PC-3 (cell line): ENCODE results near the gene SPAG6. TPM values are rescaled to one million over a fixed set of nuclear protein-coding genes. Genes with fewer than 3 reads are reported as not detected.

Experiments used
- ATAC-seq: fragments of 200-7000 bp; cut with Tn5 transposase; 2 replicates; pipeline ENCODE4 v1.9.1; 2020; ENCODE audit warnings: mild to moderate bottlenecking, moderate library complexity
- BruUV-seq: library from RNA; stranded (reverse); fragments of 400-500 nt; replicated peaks from 2 replicates; lab custom pipeline; 2021; lab: Mats Ljungman, UMichigan
- CTCF ChIA-PET: fragments of 300-600 bp; sonication (Branson Sonifier 250); formaldehyde crosslinking; loops from one replicate; lab custom pipeline; 2022; ENCODE audit warnings: antibody characterized with exemption; lab: Charles Lee
- POLR2A ChIA-PET: fragments of 300-600 bp; sonication (Branson Sonifier 250); formaldehyde crosslinking; loops from one replicate; lab custom pipeline; 2022; ENCODE audit warnings: antibody characterized with exemption; ENCODE audit not compliant: unreplicated experiment; lab: Charles Lee
- DNase-seq: peaks from one replicate; pipeline ENCODE4 v3.0.0-alpha.2; 2015
- H2AFZ ChIP-seq: fragments of 300-600 bp; sonication (generic); 2 replicates; pipeline ENCODE4 v1.6.0; 2016; ENCODE audit warnings: antibody characterized with exemption, low read length
- H3F3A ChIP-seq: fragments of 300-600 bp; sonication (generic); one replicate; pipeline ENCODE4 v1.6.0; 2017; ENCODE audit warnings: antibody characterized with exemption, low read length, control low read depth, mild to moderate bottlenecking; ENCODE audit not compliant: unreplicated experiment
- H3K27ac ChIP-seq: fragments of 300-600 bp; sonication (generic); 2 replicates; pipeline ENCODE4 v1.5.1; 2016; ENCODE audit warnings: mild to moderate bottlenecking, low read length
- H3K27me3 ChIP-seq: fragments of 300-600 bp; sonication (generic); 2 replicates; pipeline ENCODE4 v1.6.1; 2016; ENCODE audit warnings: low read length, mixed read lengths
- H3K36me3 ChIP-seq: fragments of 300-600 bp; sonication (generic); 2 replicates; pipeline ENCODE4 v1.6.1; 2016; ENCODE audit warnings: low read depth, mixed run types, low read length, mixed read lengths
- H3K4me1 ChIP-seq: fragments of 300-600 bp; sonication (generic); 2 replicates; pipeline ENCODE4 v1.5.1; 2016; ENCODE audit warnings: low read length; ENCODE audit not compliant: insufficient read depth
- H3K4me2 ChIP-seq: fragments of 300-600 bp; sonication (generic); 2 replicates; pipeline ENCODE4 v1.6.0; 2016; ENCODE audit warnings: low read length
- H3K4me3 ChIP-seq: fragments of 300-600 bp; sonication (generic); 2 replicates; pipeline ENCODE4 v1.5.1; 2016; ENCODE audit warnings: mild to moderate bottlenecking, low read length, mixed read lengths
- H3K79me2 ChIP-seq: fragments of 300-600 bp; sonication (generic); 2 replicates; pipeline ENCODE4 v1.6.1; 2017; ENCODE audit warnings: low read length, mixed read lengths
- H3K9ac ChIP-seq: fragments of 300-600 bp; sonication (generic); 2 replicates; pipeline ENCODE4 v1.6.0; 2016; ENCODE audit warnings: mild to moderate bottlenecking, low read length
- H3K9me2 ChIP-seq: fragments of 300-600 bp; sonication (generic); replicated peaks from 2 replicates; pipeline ENCODE4 v1.6.1; 2016; ENCODE audit warnings: mixed run types, low read length, mixed read lengths
- H3K9me3 ChIP-seq: fragments of 300-600 bp; sonication (generic); 2 replicates; pipeline ENCODE4 v1.6.1; 2016; ENCODE audit warnings: low read length, mixed read lengths
- H4K20me1 ChIP-seq: fragments of 300-600 bp; sonication (generic); 2 replicates; pipeline ENCODE4 v1.6.1; 2016; ENCODE audit warnings: low read length, mixed read lengths
- EZH2 ChIP-seq: fragments of 300-600 bp; sonication (generic); IDR thresholded peaks from one replicate; pipeline ENCODE4 v1.6.1; 2017; ENCODE audit warnings: antibody characterized with exemption, mild to moderate bottlenecking, low read length; ENCODE audit not compliant: unreplicated experiment
- EZH2phosphoT487 ChIP-seq: fragments of 300-600 bp; sonication (generic); IDR thresholded peaks from 2 replicates; pipeline ENCODE4 v1.6.1; 2018; ENCODE audit warnings: mild to moderate bottlenecking, antibody characterized with exemption, low read length, borderline replicate concordance
- intact Hi-C: fragments of 100-400 bp; cut with micrococcal nuclease; formaldehyde crosslinking; loops from 2 replicates; pipeline ENCODE4 v1.9.0; 2023
- total RNA-seq: library from RNA; depleted of rRNA; stranded (reverse); fragments of >200 nt; gene quantifications from 2 replicates; pipeline ENCODE4 v1.2.3, GENCODE V29; 2014
- TF ChIP-seq, protein P1 (sequence below): fragments of 300-600 bp; sonication (generic); conservative IDR thresholded peaks from 2 replicates; pipeline ENCODE4 v1.5.1; 2017; ENCODE audit warnings: antibody characterized with exemption, low read depth, mild to moderate bottlenecking, low read length

The SPAG6 gene
- total RNA-seq, 1 experiment from 2014 or later, result 0.04 TPM

DNA sequence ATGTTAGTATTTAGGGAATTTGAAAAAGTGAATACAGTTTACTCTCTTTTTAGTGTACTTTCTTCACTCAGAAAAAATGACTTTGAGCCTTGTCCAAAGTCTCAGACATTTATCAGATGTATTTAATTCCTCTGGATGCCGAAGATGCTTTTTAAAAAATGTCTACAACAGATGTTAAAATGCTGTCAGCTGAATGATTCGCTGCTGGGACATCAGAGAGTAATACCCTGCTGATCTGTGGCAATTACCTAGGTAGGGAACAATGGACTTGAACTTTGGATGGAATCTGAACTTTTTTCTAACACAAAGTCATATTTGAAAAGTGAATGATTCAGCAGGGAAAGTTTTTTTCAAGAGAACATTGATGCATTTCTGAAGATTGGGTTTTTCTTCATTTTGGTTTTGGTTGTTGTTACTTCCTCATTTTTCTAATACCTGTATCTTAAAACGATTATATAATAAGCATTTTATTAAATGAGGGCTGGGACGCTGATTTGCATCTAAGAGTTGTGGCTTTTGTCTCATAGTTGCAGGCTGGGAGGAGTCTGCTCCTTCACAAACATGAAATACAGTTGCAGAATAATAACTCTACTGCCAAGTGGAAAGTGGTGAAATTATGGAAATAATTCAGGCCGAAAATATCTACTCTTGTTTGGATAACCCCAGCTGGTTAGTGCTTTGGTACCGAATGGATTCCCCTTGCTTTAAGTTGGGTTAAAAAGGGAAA is 98.0 kb downstream of the SPAG6 start:
- no peak for ATAC-seq
- no peak overlapping the region for H3K27ac ChIP-seq
- CTCF ChIA-PET, result no interaction called here

DNA sequence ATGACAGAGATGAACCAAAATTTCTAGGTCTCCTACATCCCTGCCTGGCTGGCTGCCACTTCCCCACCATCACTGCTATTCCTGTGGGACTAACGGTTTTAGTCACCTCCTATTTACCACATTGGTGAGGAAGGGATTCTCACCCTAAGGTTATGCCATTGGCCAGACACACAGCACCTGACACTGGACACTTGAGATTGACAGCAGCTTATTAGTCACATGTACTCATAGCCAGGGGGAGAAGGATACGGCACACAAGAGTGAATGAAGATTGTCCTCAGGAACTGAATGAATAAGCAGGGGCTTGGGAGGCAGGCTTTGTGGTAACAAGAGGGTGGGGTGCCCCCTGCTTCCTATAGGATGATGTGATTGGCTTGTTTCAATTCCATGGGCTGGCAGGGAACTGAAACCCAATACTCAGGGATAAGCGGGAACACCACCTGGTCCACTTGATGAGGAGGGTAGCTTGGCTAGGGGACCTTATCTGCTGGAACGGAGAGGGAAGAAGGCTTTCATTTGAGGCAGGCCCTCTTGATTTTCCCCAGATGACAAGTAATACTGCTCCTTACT is 99.0 kb downstream of the SPAG6 start:
- TF ChIP-seq, protein P1, sequence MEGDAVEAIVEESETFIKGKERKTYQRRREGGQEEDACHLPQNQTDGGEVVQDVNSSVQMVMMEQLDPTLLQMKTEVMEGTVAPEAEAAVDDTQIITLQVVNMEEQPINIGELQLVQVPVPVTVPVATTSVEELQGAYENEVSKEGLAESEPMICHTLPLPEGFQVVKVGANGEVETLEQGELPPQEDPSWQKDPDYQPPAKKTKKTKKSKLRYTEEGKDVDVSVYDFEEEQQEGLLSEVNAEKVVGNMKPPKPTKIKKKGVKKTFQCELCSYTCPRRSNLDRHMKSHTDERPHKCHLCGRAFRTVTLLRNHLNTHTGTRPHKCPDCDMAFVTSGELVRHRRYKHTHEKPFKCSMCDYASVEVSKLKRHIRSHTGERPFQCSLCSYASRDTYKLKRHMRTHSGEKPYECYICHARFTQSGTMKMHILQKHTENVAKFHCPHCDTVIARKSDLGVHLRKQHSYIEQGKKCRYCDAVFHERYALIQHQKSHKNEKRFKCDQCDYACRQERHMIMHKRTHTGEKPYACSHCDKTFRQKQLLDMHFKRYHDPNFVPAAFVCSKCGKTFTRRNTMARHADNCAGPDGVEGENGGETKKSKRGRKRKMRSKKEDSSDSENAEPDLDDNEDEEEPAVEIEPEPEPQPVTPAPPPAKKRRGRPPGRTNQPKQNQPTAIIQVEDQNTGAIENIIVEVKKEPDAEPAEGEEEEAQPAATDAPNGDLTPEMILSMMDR, result no peak
- TF ChIP-seq EZH2, result no peak
- H2AFZ ChIP-seq, result no peak overlapping the region
- ATAC-seq, result no peak
- no peak overlapping the region for H3K27ac ChIP-seq
- H3K36me3 ChIP-seq, result no peaks in the 10 kb centered on the region
- no peaks in the 10 kb centered on the region for H4K20me1 ChIP-seq
- H3K27me3 ChIP-seq, result no peaks in the 10 kb centered on the region
- no peaks in the 10 kb centered on the region for H3K4me1 ChIP-seq
- no peaks in the 10 kb centered on the region for H3K9me2 ChIP-seq
- H3K4me3 ChIP-seq, result no peak overlapping the region
- no peaks in the 10 kb centered on the region for H3K9me3 ChIP-seq
- no peak overlapping the region for H3K4me2 ChIP-seq
- ChIA-PET CTCF (no interaction called here), POLR2A (no interaction called here)
- H3F3A ChIP-seq, result no peaks in the 10 kb centered on the region
- BruUV-seq, result no TSS peak
- H3K79me2 ChIP-seq, result peaks cover under 1% of the 10 kb centered on the region; the same call in 1 of the 2 replicates
- H3K9ac ChIP-seq, result no peak overlapping the region
- intact Hi-C loops, result no loop called here
- no peak for DNase-seq

More for the DNA sequence above, 98.0 kb downstream of the SPAG6 start:
- no peak overlapping the region for H2AFZ ChIP-seq
- H3K9me2 ChIP-seq, result no peaks in the 10 kb centered on the region
- H3K4me2 ChIP-seq, result no peak overlapping the region
- H3K4me3 ChIP-seq, result no peak overlapping the region
- no peaks in the 10 kb centered on the region for H4K20me1 ChIP-seq
- no peaks in the 10 kb centered on the region for H3F3A ChIP-seq
- TF ChIP-seq, protein P1, result no peak
- no peak for TF ChIP-seq EZH2phosphoT487
- no peak for TF ChIP-seq EZH2
- POLR2A ChIA-PET, result no interaction called here
- H3K36me3 ChIP-seq, result no peaks in the 10 kb centered on the region
- H3K9me3 ChIP-seq, result no peaks in the 10 kb centered on the region
- H3K27me3 ChIP-seq, result no peaks in the 10 kb centered on the region
- intact Hi-C loops, result no loop called here
- no peak for DNase-seq
- H3K9ac ChIP-seq, result no peak overlapping the region
- peaks cover 11% of the 10 kb centered on the region for H3K79me2 ChIP-seq
- no TSS peak for BruUV-seq
- peaks cover 8% of the 10 kb centered on the region for H3K4me1 ChIP-seq

DNA sequence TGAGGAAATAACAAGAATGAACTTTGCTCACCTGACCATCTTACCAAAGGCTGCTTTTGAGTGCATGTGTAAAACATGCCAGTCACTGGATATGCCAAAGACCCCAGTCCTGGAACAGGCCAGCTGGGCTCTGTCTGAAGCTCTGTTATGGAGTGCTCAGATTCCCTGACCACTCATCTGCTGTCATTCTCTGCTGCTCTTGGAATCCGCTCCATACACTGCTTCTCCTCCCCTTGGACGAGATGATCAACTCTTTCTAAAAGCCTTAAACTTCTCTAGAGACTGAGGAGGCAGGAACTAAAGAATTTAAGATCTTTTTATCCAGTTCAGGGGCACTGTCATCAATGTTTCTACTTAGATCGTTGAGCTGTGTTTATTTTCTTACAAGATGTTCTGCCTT is 100.2 kb downstream of the SPAG6 start:
- no peaks in the 10 kb centered on the region for H3K27me3 ChIP-seq
- no peaks in the 10 kb centered on the region for H3K9me2 ChIP-seq
- BruUV-seq, result no TSS peak
- no peaks in the 10 kb centered on the region for H3K9me3 ChIP-seq
- POLR2A ChIA-PET, result interaction anchor here (0.7 kb wide), 1 partner anchor 18 kb away, joined by 4 read pairs; no protein-coding TSS in a partner anchor
- H4K20me1 ChIP-seq, result no peaks in the 10 kb centered on the region
- TF ChIP-seq EZH2phosphoT487, result no peak
- TF ChIP-seq, protein P1, result no peak
- TF ChIP-seq EZH2, result no peak
- no peak overlapping the region for H3K4me3 ChIP-seq
- intact Hi-C loops, result no loop called here
- no peak for ATAC-seq
- no peak for DNase-seq
- no peak overlapping the region for H3K9ac ChIP-seq
- no peaks in the 10 kb centered on the region for H3K4me1 ChIP-seq
- H3F3A ChIP-seq, result no peaks in the 10 kb centered on the region
- H3K79me2 ChIP-seq, result no peaks in the 10 kb centered on the region
- no peaks in the 10 kb centered on the region for H3K36me3 ChIP-seq
- H2AFZ ChIP-seq, result no peak overlapping the region
- H3K27ac ChIP-seq, result no peak overlapping the region
- H3K4me2 ChIP-seq, result no peak overlapping the region
- CTCF ChIA-PET, result no interaction called here
